Ishikawa (cell line): ENCODE data around the gene GNB1L.

Experiments
- CEBPB ChIP-seq: IDR thresholded peaks from 2 replicates; pipeline ENCODE4 v1.6.1; 2012
- EGR1 ChIP-seq: IDR thresholded peaks from 2 replicates; pipeline ENCODE4 v1.6.1; 2012
- EP300 ChIP-seq: IDR thresholded peaks from 2 replicates; pipeline ENCODE4 v1.6.1; 2012; ENCODE audit warnings: borderline replicate concordance
- FOXM1 ChIP-seq: IDR thresholded peaks from 2 replicates; pipeline ENCODE4 v1.6.1; 2012; ENCODE audit warnings: low read depth, borderline replicate concordance
- NFIC ChIP-seq: IDR thresholded peaks from 2 replicates; pipeline ENCODE4 v1.6.1; 2012
- RAD21 ChIP-seq: IDR thresholded peaks from 2 replicates; pipeline ENCODE4 v1.6.1; 2012; ENCODE audit warnings: low read depth
- TAF1 ChIP-seq: IDR thresholded peaks from 2 replicates; pipeline ENCODE4 v1.6.1; 2012; ENCODE audit warnings: low read depth, mild to moderate bottlenecking
- TCF12 ChIP-seq: IDR thresholded peaks from 2 replicates; pipeline ENCODE4 v1.6.1; 2012; ENCODE audit warnings: low read depth
- TEAD4 ChIP-seq: IDR thresholded peaks from 2 replicates; pipeline ENCODE4 v1.6.1; 2012
- YY1 ChIP-seq: IDR thresholded peaks from 2 replicates; pipeline ENCODE4 v1.6.1; 2012; ENCODE audit warnings: low read depth
- ZBTB7A ChIP-seq: IDR thresholded peaks from 2 replicates; pipeline ENCODE4 v1.6.1; 2012; ENCODE audit warnings: low read depth
- TF ChIP-seq, protein P1 (sequence below): IDR thresholded peaks from 2 replicates; pipeline ENCODE4 v1.6.1; 2012
- TF ChIP-seq, protein P2 (sequence below): IDR thresholded peaks from 2 replicates; pipeline ENCODE4 v1.6.1; 2012; ENCODE audit warnings: low read depth, mild to moderate bottlenecking
- TF ChIP-seq, protein P3 (sequence below): IDR thresholded peaks from 2 replicates; pipeline ENCODE4 v1.6.1; 2012

DNA sequence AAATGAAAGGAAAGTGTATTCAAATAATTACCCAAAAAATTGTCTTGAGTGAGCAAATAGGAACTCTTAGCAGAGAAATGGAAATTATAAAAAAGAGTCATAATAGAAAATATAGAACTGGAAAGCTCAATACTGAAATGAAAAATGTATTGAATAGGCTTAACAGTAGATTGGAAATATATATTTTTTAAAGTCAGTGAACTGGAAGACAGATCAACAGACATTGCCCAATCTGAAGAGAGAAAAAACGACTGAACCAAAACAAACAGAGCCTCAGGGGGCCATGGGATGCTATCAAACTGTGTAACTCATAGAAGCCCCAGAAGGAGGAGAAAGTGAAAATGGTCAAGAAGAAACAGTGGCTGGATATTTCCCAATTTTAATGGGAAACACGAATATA lies 61.5 kb downstream of the GNB1L start:
- TF ChIP-seq, protein P1, sequence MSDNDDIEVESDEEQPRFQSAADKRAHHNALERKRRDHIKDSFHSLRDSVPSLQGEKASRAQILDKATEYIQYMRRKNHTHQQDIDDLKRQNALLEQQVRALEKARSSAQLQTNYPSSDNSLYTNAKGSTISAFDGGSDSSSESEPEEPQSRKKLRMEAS, result no peak
- TF ChIP-seq TAF1 (no peak), ZBTB7A (no peak), EP300 (no peak), TEAD4 (no peak), EGR1 (no peak), FOXM1 (no peak), TCF12 (no peak), RAD21 (no peak), CEBPB (no peak), YY1 (no peak), NFIC (no peak)
- TF ChIP-seq, protein P2, sequence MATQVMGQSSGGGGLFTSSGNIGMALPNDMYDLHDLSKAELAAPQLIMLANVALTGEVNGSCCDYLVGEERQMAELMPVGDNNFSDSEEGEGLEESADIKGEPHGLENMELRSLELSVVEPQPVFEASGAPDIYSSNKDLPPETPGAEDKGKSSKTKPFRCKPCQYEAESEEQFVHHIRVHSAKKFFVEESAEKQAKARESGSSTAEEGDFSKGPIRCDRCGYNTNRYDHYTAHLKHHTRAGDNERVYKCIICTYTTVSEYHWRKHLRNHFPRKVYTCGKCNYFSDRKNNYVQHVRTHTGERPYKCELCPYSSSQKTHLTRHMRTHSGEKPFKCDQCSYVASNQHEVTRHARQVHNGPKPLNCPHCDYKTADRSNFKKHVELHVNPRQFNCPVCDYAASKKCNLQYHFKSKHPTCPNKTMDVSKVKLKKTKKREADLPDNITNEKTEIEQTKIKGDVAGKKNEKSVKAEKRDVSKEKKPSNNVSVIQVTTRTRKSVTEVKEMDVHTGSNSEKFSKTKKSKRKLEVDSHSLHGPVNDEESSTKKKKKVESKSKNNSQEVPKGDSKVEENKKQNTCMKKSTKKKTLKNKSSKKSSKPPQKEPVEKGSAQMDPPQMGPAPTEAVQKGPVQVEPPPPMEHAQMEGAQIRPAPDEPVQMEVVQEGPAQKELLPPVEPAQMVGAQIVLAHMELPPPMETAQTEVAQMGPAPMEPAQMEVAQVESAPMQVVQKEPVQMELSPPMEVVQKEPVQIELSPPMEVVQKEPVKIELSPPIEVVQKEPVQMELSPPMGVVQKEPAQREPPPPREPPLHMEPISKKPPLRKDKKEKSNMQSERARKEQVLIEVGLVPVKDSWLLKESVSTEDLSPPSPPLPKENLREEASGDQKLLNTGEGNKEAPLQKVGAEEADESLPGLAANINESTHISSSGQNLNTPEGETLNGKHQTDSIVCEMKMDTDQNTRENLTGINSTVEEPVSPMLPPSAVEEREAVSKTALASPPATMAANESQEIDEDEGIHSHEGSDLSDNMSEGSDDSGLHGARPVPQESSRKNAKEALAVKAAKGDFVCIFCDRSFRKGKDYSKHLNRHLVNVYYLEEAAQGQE, result no peak
- TF ChIP-seq, protein P3, sequence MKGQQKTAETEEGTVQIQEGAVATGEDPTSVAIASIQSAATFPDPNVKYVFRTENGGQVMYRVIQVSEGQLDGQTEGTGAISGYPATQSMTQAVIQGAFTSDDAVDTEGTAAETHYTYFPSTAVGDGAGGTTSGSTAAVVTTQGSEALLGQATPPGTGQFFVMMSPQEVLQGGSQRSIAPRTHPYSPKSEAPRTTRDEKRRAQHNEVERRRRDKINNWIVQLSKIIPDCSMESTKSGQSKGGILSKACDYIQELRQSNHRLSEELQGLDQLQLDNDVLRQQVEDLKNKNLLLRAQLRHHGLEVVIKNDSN, result no peak
